ENCODE results near the gene ZNF580. TPM values are rescaled to one million over a fixed set of nuclear protein-coding genes. Genes with fewer than 3 reads are reported as not detected.
A peak's percentile ranks its signal among the peaks of the same experiment; 100 is the strongest.

ZNF580 gene
- total and polyA plus RNA-seq, 2 of the 13 experiments (the other 11 are each of a cell fraction or from before 2014, with no cell fraction given): 4.4 to 6.0 TPM

DNA sequence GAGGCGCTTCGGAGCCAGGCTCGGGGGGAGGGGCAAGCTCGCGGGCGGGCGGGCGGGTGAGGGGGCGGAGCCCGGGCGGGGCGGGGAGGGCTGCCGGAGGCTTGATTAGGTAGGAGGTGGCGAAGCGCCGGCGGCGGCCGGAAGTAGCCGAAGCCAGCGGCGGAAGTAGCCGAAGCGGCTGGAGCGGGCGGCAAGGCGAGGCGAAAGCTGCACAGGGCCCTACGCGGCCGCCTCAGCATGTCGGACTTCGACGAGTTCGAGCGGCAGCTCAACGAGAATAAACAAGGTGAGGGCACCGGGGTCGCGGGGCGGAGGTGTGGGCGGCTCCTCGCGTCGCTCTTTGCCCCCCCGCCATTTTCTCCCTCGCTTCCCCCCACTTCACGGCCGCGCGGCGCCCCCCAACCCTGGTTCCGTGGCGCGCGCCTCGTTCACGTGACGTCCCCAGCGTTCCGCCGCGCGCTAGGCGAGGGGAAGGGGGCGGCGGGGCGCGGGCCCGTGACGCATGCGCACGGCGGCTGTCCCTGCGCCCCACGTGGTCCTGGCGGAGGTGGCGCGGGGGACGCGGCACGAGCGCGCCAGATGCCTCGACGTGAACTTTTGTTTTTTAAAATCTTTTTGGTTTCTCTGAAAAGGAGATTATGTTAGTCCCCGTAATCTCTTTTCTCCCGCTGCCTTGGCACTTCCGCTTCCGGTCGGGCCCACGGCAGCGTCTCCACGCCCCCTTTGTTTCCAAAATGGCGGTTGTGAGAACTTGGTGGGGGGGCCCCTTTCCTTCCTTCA, 14.3 kb downstream of the ZNF580 start, which contains the start of gene U2AF2 (continued):
- no peak for TF ChIP-seq ZNF879 (CRISPR knock-in tag; IDR thresholded peaks at IDR 0.05)
- TF ChIP-seq NAIF1 (CRISPR knock-in tag; IDR thresholded peaks at IDR 0.05; ENCODE audit: borderline replicate concordance): no peak
- TF ChIP-seq, protein P1, sequence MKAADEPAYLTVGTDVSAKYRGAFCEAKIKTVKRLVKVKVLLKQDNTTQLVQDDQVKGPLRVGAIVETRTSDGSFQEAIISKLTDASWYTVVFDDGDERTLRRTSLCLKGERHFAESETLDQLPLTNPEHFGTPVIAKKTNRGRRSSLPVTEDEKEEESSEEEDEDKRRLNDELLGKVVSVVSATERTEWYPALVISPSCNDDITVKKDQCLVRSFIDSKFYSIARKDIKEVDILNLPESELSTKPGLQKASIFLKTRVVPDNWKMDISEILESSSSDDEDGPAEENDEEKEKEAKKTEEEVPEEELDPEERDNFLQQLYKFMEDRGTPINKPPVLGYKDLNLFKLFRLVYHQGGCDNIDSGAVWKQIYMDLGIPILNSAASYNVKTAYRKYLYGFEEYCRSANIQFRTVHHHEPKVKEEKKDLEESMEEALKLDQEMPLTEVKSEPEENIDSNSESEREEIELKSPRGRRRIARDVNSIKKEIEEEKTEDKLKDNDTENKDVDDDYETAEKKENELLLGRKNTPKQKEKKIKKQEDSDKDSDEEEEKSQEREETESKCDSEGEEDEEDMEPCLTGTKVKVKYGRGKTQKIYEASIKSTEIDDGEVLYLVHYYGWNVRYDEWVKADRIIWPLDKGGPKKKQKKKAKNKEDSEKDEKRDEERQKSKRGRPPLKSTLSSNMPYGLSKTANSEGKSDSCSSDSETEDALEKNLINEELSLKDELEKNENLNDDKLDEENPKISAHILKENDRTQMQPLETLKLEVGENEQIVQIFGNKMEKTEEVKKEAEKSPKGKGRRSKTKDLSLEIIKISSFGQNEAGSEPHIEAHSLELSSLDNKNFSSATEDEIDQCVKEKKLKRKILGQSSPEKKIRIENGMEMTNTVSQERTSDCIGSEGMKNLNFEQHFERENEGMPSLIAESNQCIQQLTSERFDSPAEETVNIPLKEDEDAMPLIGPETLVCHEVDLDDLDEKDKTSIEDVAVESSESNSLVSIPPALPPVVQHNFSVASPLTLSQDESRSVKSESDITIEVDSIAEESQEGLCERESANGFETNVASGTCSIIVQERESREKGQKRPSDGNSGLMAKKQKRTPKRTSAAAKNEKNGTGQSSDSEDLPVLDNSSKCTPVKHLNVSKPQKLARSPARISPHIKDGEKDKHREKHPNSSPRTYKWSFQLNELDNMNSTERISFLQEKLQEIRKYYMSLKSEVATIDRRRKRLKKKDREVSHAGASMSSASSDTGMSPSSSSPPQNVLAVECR (CRISPR knock-in tag; IDR thresholded peaks at IDR 0.05; ENCODE audit: borderline replicate concordance): peak; percentile 77
- TF ChIP-seq, protein P2, sequence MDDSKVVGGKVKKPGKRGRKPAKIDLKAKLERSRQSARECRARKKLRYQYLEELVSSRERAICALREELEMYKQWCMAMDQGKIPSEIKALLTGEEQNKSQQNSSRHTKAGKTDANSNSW (CRISPR knock-in tag; IDR thresholded peaks at IDR 0.05; ENCODE audit: borderline replicate concordance): peak; percentile 69; the same call in 1 of the 2 replicates
- TF ChIP-seq ZNF720 (CRISPR knock-in tag; IDR thresholded peaks at IDR 0.05): no peak
- TF ChIP-seq ZNF775 (CRISPR knock-in tag; IDR thresholded peaks at IDR 0.05; ENCODE audit: borderline replicate concordance): no peak
- TF ChIP-seq SALL1 (CRISPR knock-in tag; IDR thresholded peaks at IDR 0.05): peak; percentile 61
- TF ChIP-seq, protein P3, sequence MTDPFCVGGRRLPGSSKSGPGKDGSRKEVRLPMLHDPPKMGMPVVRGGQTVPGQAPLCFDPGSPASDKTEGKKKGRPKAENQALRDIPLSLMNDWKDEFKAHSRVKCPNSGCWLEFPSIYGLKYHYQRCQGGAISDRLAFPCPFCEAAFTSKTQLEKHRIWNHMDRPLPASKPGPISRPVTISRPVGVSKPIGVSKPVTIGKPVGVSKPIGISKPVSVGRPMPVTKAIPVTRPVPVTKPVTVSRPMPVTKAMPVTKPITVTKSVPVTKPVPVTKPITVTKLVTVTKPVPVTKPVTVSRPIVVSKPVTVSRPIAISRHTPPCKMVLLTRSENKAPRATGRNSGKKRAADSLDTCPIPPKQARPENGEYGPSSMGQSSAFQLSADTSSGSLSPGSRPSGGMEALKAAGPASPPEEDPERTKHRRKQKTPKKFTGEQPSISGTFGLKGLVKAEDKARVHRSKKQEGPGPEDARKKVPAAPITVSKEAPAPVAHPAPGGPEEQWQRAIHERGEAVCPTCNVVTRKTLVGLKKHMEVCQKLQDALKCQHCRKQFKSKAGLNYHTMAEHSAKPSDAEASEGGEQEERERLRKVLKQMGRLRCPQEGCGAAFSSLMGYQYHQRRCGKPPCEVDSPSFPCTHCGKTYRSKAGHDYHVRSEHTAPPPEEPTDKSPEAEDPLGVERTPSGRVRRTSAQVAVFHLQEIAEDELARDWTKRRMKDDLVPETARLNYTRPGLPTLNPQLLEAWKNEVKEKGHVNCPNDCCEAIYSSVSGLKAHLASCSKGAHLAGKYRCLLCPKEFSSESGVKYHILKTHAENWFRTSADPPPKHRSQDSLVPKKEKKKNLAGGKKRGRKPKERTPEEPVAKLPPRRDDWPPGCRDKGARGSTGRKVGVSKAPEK (CRISPR knock-in tag; IDR thresholded peaks at IDR 0.05; ENCODE audit: borderline replicate concordance): no peak
- TF ChIP-seq ZNF558 (CRISPR knock-in tag; IDR thresholded peaks at IDR 0.05; ENCODE audit: borderline replicate concordance): peak; percentile 73; the same call in 1 of the 2 replicates
- peak; percentile 31 for TF ChIP-seq HNRNPLL (IDR thresholded peaks at IDR 0.05; ENCODE audit: low read depth, low read length, poor library complexity, severe bottlenecking)
- TF ChIP-seq, protein P4, sequence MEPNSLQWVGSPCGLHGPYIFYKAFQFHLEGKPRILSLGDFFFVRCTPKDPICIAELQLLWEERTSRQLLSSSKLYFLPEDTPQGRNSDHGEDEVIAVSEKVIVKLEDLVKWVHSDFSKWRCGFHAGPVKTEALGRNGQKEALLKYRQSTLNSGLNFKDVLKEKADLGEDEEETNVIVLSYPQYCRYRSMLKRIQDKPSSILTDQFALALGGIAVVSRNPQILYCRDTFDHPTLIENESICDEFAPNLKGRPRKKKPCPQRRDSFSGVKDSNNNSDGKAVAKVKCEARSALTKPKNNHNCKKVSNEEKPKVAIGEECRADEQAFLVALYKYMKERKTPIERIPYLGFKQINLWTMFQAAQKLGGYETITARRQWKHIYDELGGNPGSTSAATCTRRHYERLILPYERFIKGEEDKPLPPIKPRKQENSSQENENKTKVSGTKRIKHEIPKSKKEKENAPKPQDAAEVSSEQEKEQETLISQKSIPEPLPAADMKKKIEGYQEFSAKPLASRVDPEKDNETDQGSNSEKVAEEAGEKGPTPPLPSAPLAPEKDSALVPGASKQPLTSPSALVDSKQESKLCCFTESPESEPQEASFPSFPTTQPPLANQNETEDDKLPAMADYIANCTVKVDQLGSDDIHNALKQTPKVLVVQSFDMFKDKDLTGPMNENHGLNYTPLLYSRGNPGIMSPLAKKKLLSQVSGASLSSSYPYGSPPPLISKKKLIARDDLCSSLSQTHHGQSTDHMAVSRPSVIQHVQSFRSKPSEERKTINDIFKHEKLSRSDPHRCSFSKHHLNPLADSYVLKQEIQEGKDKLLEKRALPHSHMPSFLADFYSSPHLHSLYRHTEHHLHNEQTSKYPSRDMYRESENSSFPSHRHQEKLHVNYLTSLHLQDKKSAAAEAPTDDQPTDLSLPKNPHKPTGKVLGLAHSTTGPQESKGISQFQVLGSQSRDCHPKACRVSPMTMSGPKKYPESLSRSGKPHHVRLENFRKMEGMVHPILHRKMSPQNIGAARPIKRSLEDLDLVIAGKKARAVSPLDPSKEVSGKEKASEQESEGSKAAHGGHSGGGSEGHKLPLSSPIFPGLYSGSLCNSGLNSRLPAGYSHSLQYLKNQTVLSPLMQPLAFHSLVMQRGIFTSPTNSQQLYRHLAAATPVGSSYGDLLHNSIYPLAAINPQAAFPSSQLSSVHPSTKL (CRISPR knock-in tag; IDR thresholded peaks at IDR 0.05): peak; percentile 9; the same call in 1 of the 2 replicates
- TF ChIP-seq ZNF33B (CRISPR knock-in tag; IDR thresholded peaks at IDR 0.05): no peak; the same call in 1 of the 2 replicates
- TF ChIP-seq ZBTB7B (CRISPR knock-in tag; IDR thresholded peaks at IDR 0.05): no peak; the same call in 1 of the 2 replicates
